ENCODE measurements around the gene CAMK1D.

The CAMK1D gene

DNA sequence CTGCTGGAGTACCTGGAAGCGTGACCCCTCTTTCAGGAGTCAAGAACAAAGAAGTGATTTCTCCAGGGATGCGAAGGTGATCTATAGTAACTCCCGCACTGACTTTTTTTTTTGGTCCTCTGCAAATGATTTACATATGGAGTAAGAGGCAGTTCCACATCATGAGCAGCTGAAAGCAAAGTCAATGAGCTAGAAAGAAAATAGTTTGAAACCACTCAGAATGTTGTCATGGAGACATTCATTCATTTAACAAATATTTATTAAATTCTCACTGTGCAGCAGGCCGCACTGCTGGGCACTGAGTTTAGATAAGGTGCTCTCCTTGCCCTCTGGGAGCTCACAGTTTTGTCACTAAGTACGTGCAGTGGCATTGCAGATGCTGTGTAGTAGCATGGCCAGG, 206.7 kb downstream of the CAMK1D start:
- DNase-seq (ENCODE audit: low read depth): no peak

DNA sequence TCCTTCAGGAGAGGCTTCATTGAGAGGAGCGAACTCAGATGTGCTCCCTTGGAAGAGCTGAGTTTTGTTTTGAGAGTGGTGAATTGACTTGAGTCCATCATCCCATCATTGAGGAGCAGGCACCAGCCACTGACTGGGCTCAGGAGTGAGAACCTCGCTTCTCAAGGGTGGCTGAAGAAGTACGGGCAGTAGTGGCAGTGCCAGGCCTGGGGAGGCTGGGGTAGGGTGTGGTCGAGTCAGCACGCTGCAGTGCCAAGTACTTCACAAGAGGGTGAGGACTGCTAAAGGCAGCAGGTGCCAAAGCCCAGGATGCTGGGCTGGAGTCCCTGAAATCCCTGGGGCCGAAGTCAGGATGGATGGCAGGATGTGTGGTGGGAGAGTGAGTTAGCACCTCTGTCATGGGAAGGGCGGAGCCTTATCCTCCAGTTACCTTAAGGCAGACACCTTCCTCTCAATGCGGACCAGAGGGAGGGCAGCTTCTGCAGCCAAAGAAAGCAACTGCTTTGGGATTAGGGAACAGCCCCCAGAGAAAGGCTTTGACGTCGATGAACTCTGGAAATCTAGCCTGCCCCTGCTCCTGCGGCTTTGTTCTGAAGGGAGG, 210.3 kb downstream of the CAMK1D start:
- no peak for DNase-seq (ENCODE audit: low read depth)

DNA sequence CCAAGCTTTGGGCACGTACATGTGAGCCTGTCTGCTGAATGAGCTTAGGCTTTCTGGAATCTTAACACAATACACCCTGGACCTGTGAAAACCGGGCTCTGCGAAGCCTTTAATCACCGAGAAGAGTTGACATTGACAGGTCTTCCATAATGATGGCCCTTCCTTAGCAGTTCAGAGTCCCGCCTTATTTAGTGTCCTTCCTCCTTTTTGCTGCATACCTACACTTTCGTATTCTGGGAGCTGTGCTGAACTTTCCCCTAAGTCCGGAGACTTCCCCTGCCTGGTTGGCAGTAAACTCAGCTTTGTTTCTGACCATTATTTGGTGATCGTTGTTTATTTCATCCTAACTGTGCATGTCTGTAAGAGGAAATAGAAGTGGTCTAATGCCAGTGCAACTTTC, 212.0 kb downstream of the CAMK1D start:
- DNase-seq (ENCODE audit: low read depth): no peak

DNA sequence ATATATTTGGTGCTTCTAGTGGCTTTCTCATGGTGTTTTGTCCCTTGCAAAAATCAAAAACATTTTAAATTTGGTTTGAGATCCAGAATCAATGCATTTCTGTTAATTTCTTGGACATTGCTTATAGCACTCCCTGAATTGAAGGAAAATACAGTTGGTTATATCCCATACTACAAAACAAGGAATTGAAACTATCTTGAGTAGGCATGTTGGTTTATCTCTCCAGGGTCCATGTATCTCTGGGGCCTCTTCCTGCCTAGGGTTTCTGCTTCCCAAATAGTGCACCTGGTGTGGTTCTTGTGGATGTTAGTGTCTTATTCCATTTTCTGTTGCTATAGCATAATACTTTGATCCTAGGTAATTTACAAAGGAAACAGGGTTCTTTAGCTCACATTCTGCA, 212.4 kb downstream of the CAMK1D start:
- DNase-seq (ENCODE audit: low read depth): no peak

DNA sequence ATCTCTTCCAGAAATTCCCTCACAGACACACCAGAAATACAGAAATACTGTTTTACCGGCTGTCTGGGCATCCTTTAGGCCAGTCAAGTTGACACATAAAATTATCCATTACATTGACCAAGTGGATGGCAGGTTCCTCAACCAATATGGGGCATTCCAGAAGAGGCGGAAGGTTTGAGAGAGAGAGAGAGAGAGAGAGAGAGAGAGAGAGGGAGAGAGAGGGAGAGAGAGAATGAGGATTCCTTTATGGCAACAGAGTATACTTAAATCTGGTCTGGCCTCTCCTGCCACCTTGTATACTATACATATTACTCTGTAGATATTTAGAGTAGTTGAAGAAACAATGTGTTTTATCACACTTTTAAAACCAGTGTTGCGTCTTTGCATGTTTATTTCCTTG, 214.1 kb downstream of the CAMK1D start:
- no peak for DNase-seq (ENCODE audit: low read depth)

DNA sequence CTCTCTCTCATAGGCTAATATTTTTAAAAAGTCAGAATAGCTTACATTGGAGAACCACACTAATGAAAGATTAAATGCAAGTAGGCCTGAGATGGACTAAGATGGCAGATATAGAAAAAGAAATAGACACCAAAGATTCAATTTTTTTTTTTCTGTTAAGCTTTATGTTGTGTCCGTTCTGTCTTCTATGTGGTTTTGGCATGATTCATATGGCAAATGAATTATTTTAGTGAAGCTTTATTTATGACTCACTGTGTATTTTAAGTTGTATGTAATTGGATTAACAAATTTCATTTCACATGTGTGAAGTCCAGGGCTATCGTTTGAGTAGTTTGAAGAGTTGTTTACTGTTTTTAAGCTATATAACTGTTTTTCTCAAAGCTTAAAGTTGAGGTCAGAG, 214.8 kb downstream of the CAMK1D start:
- DNase-seq (ENCODE audit: low read depth): no peak

DNA sequence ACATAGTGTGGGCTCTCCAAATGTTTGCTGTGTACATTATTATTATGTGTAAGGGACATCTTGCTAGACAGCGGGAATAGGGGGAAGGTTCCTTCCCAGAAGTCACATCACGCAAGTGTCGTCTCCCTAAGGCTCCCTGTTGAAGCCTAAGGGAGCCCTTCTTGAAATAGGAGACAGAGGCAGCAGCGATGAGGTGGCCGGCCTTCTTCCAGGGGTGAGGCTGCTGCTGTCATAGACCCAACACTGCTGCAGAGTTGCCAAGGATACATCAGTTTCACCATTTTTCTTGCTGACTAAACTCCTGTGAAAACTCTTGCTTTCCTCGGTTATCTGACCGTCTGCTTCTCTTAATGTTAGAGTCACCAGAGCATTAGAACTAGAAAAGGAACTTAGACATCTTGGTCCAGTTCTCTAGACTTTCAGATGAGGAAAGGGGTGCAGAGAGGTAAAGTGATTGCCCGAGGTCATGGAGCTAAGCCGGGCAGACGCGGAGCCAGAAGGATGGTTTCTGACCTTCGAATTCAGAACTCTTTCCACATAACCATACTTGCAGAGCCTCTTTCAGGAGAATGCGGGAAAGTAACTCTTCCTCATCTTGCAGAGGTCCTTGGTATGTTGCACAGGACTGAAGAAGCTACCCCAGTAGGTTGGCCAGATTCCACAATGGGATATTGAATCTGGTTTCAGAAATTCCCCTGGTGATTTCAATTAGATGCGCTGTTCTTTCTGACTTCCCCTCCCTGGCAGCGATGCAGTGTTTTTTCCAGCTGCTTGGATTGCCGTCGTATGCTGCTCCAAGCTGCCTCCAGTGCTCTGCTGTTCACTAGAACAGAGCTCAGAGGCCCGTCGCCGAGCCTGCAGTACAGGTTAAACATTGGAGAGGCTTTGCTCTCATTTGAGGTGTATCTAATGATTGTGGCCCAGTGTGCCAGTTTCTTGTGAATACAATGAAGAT, 217.1 kb downstream of the CAMK1D start:
- DNase-seq (ENCODE audit: low read depth): no peak

DNA sequence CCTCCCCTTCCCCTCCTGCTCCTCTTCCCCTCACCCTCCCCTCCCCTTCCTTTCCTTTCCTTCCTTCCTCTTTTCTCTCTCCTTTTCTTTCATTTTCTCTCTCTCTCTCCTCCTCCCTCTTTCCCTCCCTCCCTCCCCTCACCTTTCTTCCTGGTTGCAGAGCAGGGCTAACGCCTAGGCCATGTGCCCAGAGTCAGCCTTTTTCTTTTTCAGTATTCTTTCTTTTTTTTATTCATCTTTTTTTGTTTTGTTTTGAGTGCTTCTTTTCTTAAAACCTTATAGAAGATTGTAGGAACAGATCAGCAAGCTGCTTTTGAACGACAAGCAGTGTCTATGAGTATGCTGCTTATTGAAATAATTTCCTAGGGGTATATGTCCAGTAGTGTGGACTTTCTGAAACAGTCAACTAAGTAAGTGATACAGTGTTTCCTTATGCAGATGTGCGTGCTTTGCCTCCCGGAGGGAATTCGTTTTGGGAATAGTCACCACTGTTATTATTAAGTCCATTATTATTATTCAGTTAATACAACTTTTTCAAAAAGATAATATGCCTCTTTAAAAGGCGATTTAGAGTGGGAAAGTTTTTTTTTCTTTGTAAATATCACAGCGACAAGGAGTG, 219.2 kb downstream of the CAMK1D start:
- no peak for DNase-seq (ENCODE audit: low read depth)

DNA sequence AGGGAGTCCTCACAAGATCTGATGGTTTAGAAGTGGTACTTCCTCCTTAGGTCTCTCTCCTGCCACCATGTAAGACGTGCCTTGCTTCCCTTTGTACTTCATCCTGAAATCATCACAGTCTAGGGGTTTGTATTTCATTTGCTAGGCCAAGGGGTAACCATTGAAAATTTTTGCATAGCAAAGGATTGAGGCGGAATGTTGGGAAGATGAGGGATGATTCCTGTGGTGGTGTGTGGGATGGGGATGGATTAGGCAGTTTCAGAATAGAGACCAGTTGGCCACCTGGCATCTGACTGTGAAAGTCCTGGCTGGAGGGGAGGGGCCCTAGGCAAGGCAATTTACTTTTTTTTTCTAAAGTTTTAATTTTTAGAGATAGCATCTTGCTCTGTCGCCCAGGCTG, 222.9 kb downstream of the CAMK1D start:
- no peak for DNase-seq (ENCODE audit: low read depth)

DNA sequence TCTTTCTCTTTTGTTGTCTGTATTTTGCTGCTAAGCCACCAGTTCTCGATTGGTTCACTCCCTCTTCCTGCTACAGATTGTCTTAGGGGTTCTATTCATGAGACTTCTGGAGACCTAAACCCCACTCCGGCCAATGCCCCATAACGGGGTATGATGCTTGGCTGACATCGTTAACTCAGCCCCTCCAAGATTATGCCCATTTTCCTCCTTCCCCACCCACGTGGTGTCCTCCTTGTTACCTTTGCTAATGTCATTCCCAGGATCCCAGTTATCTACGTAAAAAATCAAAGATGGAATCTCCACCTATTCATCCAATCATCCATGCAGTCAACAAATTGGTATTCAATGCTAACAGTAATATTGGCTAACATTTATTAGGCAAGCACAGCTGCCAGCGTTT, 228.3 kb downstream of the CAMK1D start:
- no peak for DNase-seq (ENCODE audit: low read depth)

DNA sequence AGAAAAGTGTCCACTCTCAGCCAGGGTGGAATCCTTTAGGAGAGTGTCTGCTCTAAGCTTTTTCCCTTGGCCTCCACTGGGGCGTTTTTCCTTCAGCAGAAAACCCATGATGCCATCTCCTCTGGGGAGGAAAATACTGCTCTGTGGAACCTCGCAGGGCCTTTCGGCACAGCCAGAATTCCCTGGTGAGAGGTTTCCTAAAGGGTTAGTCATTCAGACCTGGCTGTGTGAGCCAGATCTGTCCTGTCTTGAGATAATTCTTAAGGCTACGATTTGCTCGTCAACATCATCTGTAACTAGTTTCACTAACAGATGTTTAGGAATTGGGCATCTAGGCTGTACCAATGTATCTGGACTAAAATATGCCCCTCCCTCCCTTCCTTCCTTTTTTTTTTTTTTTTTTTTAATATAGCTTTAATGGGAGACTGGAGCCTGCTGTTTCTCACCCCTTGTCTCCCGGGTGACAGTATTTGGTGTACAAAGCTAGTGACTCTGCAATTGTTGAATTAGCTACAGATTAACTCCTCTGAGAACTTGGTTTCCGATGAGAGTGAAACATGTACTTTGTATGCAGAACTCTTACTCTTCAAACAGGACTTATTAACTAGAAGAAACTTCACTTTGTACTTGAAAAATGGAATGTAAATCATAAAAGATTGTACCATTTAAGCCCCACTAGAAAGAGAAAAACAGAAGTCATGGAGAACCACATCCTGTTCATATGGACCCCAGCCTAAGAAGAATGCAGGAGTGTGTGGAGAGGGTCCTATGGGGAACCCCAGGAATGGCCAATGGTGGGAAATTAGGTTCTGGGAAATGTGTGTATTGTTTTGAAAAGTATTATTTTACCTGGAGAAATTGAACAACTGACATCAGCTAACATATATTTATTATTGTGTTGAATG, 230.9 kb downstream of the CAMK1D start:
- no peak for DNase-seq (ENCODE audit: low read depth)

DNA sequence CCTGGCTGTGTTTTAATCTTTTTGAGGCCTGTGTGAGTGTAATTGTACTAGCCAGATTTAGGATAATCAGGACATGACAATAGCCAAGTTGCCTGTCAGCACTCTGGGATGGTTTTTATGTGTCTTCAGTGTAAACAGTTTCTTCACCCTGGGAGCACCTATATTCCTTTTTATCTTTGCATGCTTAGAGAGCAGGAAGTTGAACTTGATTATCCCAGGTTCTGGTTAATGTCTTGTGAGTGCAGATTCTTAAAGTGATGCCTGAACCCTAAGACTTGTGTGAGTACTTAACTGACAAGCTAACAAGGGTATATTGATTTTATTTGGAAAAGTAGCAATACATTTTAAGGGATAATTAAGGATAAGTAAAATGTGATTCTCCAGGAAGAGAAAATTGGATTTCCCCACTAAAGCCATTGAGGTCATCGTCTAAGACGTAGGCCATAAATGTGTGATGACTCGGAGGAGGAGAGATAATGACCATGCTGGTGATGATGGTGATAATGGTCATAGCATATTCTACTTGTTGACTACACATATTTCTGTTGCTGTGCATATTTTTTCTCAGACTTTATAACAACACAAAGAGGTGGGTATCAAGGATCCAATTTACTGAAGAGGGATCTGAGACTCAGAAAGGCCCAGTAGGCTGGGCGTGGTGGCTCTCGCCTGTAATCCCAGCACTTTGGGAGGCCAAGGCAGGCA, 234.7 kb downstream of the CAMK1D start:
- DNase-seq (ENCODE audit: low read depth): no peak

DNA sequence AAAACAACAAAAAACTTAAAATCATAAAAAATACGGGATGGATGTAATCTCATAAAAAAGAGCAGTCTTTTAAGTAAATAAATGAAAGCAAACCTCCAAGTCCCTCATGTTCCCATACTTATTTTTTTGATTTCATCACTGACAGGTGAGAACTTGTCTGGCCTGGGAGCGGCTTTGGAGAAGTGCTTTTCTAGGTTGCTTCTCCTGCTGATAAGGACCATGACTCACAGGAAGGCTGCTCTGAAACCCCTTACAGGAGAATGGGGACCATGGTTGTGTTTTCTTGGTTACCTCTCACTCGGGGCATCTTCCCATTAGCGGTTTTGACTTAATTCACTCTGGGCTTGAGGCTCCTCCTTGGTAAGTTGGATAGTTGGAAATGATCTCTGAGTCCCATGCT, 237.4 kb downstream of the CAMK1D start:
- DNase-seq (ENCODE audit: low read depth): no peak

DNA sequence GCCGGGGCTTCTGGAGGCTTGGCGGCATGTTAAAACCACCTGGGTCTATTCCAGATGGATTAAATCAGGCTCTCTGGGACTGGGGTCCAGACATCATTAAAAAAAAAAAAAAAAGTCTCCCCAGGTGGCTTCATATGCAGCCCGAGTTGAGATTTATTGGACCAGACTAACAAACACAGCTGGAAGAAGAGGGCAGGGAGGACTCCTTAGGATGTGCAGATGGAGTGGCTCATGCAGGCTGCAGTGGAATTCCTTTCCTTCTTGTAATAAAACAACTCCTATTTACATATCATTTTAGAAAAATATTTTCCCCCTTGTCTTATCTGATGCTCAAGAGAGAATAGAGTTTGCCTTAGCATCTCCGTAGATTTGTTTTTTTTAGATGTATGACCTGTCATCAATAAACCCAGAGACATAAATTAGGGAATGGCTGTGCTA, 238.1 kb downstream of the CAMK1D start:
- DNase-seq (ENCODE audit: low read depth): no peak

DNA sequence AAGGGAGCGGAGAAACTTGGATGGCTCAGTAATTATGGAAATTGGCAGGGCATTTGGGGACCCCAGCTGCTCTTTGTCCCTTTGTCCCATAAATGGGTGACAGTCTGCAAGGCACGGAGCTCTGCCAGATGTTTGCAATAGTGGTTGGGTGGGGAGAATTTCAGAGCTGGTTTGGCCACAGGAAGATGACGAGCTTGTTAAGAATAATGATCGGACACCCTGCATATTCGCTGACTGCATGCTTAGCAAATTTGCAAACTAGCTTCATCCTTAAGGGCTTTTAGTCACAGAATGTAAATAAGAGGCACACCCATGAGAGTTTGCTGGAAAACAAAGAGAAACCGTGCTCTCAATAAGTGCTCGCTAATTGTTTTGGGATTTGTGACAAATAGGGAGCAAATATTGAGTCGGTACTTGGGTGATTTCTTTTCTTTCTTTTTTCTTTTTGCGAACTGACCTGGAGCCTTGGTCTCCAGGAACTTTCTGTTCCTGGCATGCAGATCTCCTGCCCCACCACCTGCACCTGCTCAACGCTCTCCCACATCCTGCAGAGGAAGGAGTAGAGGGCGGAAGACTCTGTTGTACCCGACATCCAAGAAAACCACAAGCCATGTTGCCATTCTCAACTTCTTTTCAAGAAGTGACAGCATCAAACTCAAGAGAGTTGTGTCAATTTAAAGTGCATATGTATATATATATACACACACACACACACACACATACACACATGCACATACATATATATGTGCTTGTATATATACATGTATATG, 238.9 kb downstream of the CAMK1D start:
- DNase-seq (ENCODE audit: low read depth): no peak

DNA sequence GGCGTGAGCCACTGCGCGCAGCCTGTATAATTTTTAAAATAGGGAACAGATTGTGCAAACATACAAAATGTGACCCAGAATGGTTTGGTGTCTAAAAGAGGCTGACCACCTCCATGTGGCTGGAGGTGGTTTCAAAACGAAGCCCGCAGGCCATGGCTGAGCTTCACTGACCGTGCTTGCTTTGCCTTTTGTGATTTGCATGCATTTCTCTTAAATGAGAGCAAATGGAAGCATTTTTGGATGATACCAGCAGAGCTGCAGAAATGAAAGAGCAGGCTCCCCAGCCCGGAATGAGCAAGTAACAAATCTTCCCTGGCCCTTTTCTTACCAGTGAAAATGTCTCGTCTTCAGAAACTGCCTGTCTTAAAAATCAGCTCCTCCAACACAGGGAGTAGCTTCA, 239.9 kb downstream of the CAMK1D start:
- DNase-seq (ENCODE audit: low read depth): no peak

DNA sequence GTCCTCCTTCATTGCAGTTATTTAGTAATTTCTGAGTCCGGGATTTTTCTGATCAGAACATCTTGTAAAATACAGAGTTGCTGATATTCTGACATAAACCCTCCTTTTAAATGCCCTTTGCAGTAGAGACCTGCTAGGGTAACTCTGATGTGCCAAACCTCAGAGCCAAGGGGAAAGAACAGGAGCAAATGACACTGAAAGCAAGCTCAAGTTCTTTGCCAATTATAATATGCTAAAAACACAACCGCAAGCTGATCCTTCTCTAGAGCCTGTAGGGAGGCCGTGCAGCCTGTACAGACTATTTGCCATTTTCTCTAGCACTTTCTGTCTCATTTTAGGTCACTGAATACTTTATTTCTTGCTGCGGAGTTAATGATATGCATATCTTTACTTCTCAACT, 240.4 kb downstream of the CAMK1D start:
- DNase-seq (ENCODE audit: low read depth): no peak

DNA sequence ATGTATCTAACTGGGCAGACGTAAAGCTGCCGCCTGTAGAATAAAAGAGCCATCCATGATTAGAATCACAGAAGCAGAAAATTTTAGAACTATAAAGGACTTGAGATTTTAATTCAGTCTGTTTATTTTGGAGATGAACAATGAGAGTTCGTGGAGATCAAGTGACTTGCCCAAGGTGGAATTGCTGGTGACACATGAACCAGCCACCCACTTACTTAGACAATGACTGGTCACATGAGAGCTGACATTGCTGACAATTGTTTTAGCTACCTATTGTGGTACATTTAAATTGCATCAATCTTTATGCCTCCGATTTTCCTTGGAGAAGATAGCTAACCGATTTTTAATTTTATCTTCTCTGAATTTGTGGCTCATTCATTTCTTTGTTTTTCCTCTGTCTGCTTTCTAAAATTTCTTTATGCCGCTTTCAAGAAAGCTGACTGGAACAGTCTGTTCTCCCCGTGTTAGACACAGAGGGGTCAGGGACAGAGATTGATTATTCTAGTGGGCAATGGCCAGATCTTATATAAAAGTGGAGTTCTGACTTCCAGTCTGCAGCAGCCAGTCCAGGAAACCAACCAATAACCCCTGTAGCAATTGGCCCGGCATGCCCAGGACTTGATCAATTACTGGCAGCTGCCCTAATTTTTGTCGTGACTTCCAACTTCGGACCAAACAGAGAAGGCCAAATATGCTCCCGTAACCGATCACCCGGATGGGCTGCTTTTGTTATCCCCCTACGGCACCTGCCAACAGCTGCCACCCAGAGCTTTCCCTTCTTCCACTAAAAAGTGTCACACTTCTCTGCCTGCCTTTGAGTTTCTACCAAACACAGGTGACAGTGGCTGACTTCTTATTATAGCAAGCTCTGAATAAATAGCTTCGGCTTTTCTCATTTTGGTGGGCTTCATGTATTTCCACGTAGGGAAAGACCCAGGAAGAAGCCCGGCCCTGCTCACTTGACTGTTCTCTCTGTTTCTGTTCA, 241.6 kb downstream of the CAMK1D start:
- DNase-seq (ENCODE audit: low read depth): no peak

DNA sequence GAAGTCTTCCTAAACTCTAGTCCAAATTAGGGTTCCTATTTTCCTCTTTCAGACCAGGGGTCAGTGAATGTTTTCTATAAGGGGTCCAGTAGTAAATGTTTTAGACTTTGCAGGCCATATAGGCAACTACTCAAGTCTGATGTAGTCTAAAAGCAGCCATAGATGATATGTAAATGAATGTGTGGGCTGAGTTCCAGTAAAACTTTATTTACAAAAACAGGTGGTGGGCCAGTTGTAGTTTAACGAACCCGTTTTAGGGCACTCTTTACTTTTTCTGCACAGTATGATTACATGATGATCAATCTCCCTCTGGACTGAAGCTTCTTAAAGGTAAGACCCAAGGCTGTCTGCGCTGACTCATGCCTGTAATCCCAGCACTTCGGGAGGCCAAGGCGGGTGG, 243.6 kb downstream of the CAMK1D start:
- no peak for DNase-seq (ENCODE audit: low read depth)

All from T follicular helper cell (primary cell).